ENCODE data around the gene CBARP.

DNA sequence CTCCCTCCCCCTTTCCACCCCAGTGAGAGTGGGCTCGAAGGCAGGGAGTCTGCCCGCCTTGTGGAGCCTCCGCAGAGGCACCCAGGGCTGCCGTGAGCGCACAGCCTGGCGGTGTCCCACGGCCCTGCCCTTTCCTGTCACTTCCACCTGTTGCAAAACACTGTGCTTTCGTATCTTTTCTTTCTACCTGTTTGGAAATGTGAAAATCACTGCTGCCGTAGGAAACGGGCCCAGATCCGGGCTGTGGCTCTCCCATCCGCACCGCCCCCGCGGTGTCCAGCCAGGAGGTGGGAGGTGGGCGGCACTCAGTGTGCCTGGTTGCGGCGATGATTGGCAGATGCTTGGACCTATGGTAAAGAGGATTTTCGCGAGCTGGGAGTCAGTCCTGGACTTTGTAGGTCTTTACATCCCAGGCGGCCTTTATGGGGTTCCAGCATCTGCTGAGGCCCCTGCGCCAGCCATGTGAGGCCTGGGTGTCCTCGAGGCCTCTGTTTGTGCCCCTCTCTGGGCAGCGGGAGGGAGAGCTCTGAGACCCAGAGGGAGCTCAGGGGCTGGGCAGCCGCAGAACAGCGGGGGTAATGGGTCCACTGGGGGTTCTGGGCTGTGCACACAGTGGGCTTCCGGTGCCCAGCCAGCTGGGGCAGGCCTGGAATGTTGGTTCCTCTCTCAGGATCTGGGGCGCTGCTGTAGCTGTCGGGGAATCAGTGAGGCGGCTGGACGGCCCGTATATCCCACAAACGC, 26.1 kb downstream of the CBARP start:
- no peak for TF ChIP-seq CTCF (IDR thresholded peaks at IDR 0.05)
- no peak for TF ChIP-seq POLR2AphosphoS5 (IDR thresholded peaks at IDR 0.05)
- no peak for TF ChIP-seq POLR2A (IDR thresholded peaks at IDR 0.05; ENCODE audit: low read depth)

Measured in esophagus muscularis mucosa (tissue), 3 donors.